WTC11 (cell line): ENCODE data around the gene CPEB3. TPM values are rescaled to one million over a fixed set of nuclear protein-coding genes. Genes with fewer than 3 reads are reported as not detected.

ENCODE experiments used
- ATAC-seq: fragments of 200-7000 bp; cut with Tn5 transposase; 2 replicates; pipeline ENCODE4 v1.10.0; 2021; ENCODE audit warnings: mild to moderate bottlenecking, moderate library complexity
- CTCF ChIA-PET: fragments of 300-600 bp; sonication (Branson Sonifier 250); formaldehyde crosslinking; loops from one replicate; lab custom pipeline; 2021; ENCODE audit warnings: antibody characterized with exemption; lab: Charles Lee
- POLR2A ChIA-PET: fragments of 350-600 bp; sonication (Branson Sonifier 250); formaldehyde crosslinking; loops from one replicate; lab custom pipeline; 2021; ENCODE audit warnings: antibody characterized with exemption; lab: Charles Lee
- DNase-seq: peaks from one replicate; pipeline ENCODE4 v3.0.0; 2021; ENCODE audit warnings: low spot score
- H3K27ac Mint-ChIP-seq: 2 replicates; pipeline ENCODE4 v1.8.0; 2021; ENCODE audit warnings: mixed read lengths
- H3K27me3 Mint-ChIP-seq: 2 replicates; pipeline ENCODE4 v1.8.0; 2021; ENCODE audit warnings: low read depth, mild to moderate bottlenecking, moderate library complexity, mixed read lengths
- H3K36me3 Mint-ChIP-seq: 2 replicates; pipeline ENCODE4 v1.8.0; 2021; ENCODE audit warnings: mixed read lengths
- H3K4me1 Mint-ChIP-seq: 2 replicates; pipeline ENCODE4 v1.8.0; 2022; ENCODE audit warnings: mixed read lengths
- H3K4me3 Mint-ChIP-seq: 2 replicates; pipeline ENCODE4 v1.8.0; 2021; ENCODE audit warnings: mild to moderate bottlenecking, moderate library complexity, mixed read lengths
- H3K9me3 Mint-ChIP-seq: 2 replicates; pipeline ENCODE4 v1.8.0; 2021; ENCODE audit warnings: mixed read lengths
- ATF1 ChIP-seq: sonication (generic); formaldehyde crosslinking; IDR thresholded peaks from 2 replicates; pipeline ENCODE4 v1.8.1; 2023; ENCODE audit warnings: mild to moderate bottlenecking, moderate library complexity, missing genetic modification reagents
- CBFB ChIP-seq: sonication (generic); formaldehyde crosslinking; IDR thresholded peaks from 2 replicates; pipeline ENCODE4 v1.8.1; 2022; ENCODE audit warnings: mild to moderate bottlenecking, low read depth, missing genetic modification reagents
- CREB1 ChIP-seq: sonication (generic); formaldehyde crosslinking; IDR thresholded peaks from 2 replicates; pipeline ENCODE4 v1.8.0; 2023; ENCODE audit warnings: mild to moderate bottlenecking, missing genetic modification reagents
- EMX1 ChIP-seq: fragments of 250-450 bp; sonication (Bioruptor Pico); IDR thresholded peaks from 2 replicates; pipeline ENCODE4 v1.8.0; 2021; ENCODE audit warnings: mild to moderate bottlenecking
- GABPB1 ChIP-seq: sonication (generic); formaldehyde crosslinking; IDR thresholded peaks from 2 replicates; pipeline ENCODE4 v1.8.1; 2023; ENCODE audit warnings: mild to moderate bottlenecking, missing genetic modification reagents
- GRHL2 ChIP-seq: fragments of 250-450 bp; sonication (Bioruptor Pico); IDR thresholded peaks from 2 replicates; pipeline ENCODE4 v1.8.0; 2022; ENCODE audit warnings: mild to moderate bottlenecking, moderate library complexity; ENCODE audit not compliant: insufficient replicate concordance, severe bottlenecking
- MYBL2 ChIP-seq: sonication (generic); formaldehyde crosslinking; IDR thresholded peaks from 2 replicates; pipeline ENCODE4 v1.8.1; 2023; ENCODE audit warnings: mild to moderate bottlenecking, moderate library complexity, missing genetic modification reagents
- NFATC4 ChIP-seq: fragments of 250-450 bp; sonication (Bioruptor Pico); IDR thresholded peaks from 2 replicates; pipeline ENCODE4 v1.9.0; 2021; ENCODE audit warnings: mild to moderate bottlenecking
- NR1H2 ChIP-seq: sonication (generic); formaldehyde crosslinking; IDR thresholded peaks from 2 replicates; pipeline ENCODE4 v1.9.0; 2021; ENCODE audit warnings: mild to moderate bottlenecking, moderate library complexity, missing genetic modification reagents
- NR2C2 ChIP-seq: sonication (generic); formaldehyde crosslinking; IDR thresholded peaks from 2 replicates; pipeline ENCODE4 v1.8.0; 2022; ENCODE audit warnings: mild to moderate bottlenecking, missing genetic modification reagents
- SMAD3 ChIP-seq: sonication (generic); formaldehyde crosslinking; IDR thresholded peaks from 2 replicates; pipeline ENCODE4 v1.8.0; 2022; ENCODE audit warnings: missing genetic modification reagents, mild to moderate bottlenecking, borderline replicate concordance
- SMAD4 ChIP-seq: sonication (generic); formaldehyde crosslinking; IDR thresholded peaks from 2 replicates; pipeline ENCODE4 v1.8.0; 2022; ENCODE audit warnings: mild to moderate bottlenecking, missing genetic modification reagents
- SP1 ChIP-seq: sonication (generic); formaldehyde crosslinking; conservative IDR thresholded peaks from 2 replicates; pipeline ENCODE4 v1.8.1; 2022; ENCODE audit warnings: missing genetic modification reagents
- TEAD1 ChIP-seq: sonication (generic); formaldehyde crosslinking; IDR thresholded peaks from 2 replicates; pipeline ENCODE4 v1.8.0; 2022; ENCODE audit warnings: mild to moderate bottlenecking, missing genetic modification reagents
- ZNF232 ChIP-seq: sonication (generic); formaldehyde crosslinking; IDR thresholded peaks from 2 replicates; pipeline ENCODE4 v1.8.0; 2022; ENCODE audit warnings: mild to moderate bottlenecking, missing genetic modification reagents
- ZNF317 ChIP-seq: sonication (generic); formaldehyde crosslinking; IDR thresholded peaks from 2 replicates; pipeline ENCODE4 v1.8.1; 2023; ENCODE audit warnings: low read depth, mild to moderate bottlenecking, moderate library complexity, missing genetic modification reagents, borderline replicate concordance
- ZNF423 ChIP-seq: fragments of 250-450 bp; sonication (Bioruptor Pico); IDR thresholded peaks from 2 replicates; pipeline ENCODE4 v2.1.2; 2022; ENCODE audit warnings: mild to moderate bottlenecking, moderate library complexity
- total RNA-seq: library from RNA; stranded (reverse); gene quantifications from 3 replicates; pipeline ENCODE4 v1.2.3, GENCODE V29; 2021
- TF ChIP-seq, protein P1 (sequence below): sonication (generic); formaldehyde crosslinking; IDR thresholded peaks from 2 replicates; pipeline ENCODE4 v1.8.0; 2022; ENCODE audit warnings: mild to moderate bottlenecking, missing genetic modification reagents
- TF ChIP-seq, protein P2 (sequence below): sonication (generic); formaldehyde crosslinking; IDR thresholded peaks from 2 replicates; pipeline ENCODE4 v1.8.1; 2022; ENCODE audit warnings: mild to moderate bottlenecking, missing genetic modification reagents, moderate library complexity, borderline replicate concordance
- TF ChIP-seq, protein P3 (sequence below): sonication (generic); formaldehyde crosslinking; IDR thresholded peaks from 2 replicates; pipeline ENCODE4 v1.8.0; 2023; ENCODE audit warnings: missing genetic modification reagents
- TF ChIP-seq, protein P4 (sequence below): sonication (generic); formaldehyde crosslinking; IDR thresholded peaks from 2 replicates; pipeline ENCODE4 v1.8.1; 2022; ENCODE audit warnings: missing genetic modification reagents, borderline replicate concordance
- TF ChIP-seq, protein P5 (sequence below): sonication (generic); formaldehyde crosslinking; IDR thresholded peaks from 2 replicates; pipeline ENCODE4 v1.8.1; 2023; ENCODE audit warnings: mild to moderate bottlenecking, missing genetic modification reagents, moderate library complexity
- TF ChIP-seq, protein P6 (sequence below): fragments of 250-450 bp; sonication (Bioruptor Pico); IDR thresholded peaks from 2 replicates; pipeline ENCODE4 v1.9.0; 2021; ENCODE audit warnings: mild to moderate bottlenecking
- TF ChIP-seq, protein P7 (sequence below): sonication (generic); formaldehyde crosslinking; IDR thresholded peaks from 2 replicates; pipeline ENCODE4 v1.8.0; 2022; ENCODE audit warnings: mild to moderate bottlenecking, missing genetic modification reagents
- TF ChIP-seq, protein P8 (sequence below): sonication (generic); formaldehyde crosslinking; IDR thresholded peaks from 2 replicates; pipeline ENCODE4 v1.8.1; 2023; ENCODE audit warnings: mild to moderate bottlenecking, missing genetic modification reagents

Gene CPEB3
- total RNA-seq, 1 experiment from 2014 or later, result 2.4 TPM

DNA sequence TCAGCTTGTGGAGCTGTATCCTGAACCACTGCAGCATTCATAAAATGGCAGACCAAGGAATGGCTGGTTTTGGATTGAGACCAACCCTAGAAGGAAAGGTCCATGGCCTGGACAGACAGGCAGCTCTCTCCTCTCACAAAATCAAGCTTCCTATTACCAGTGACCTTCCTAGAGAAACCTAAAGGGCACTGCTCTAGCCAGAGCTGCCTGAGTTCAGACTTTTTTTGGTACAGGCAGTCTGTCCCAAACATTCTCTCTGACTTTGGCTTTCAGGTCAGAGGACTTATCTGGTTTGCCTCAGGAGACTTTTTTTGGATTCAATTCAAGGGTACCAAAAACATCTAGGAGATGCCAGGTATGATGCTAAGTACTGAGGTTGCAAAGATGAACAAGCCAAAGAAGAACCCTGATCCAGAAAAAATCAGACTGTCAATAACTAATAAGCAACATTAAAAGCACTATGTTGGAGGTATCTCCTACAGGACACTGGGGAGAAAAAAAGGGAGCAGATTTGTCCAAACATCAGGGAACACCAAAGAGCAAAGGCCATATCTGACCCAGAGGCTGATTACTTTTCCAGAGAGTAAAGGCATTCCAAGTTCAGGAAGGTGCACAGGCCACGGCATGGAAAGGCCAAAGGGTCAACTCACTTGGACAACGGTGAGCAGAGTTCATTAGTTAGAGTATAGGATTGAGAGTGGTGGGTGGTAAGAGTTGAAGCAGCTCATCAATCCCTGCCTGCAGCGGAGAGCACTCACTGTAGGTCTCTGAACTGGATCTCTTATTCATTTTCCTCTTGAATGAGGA lies 169.0 kb downstream of the CPEB3 start:
- DNase-seq (no peak), ATAC-seq (no peak)
- Mint-ChIP-seq H3K4me1 (peaks cover 7% of the 10 kb centered on the region), H3K4me3 (no peak overlapping the region), H3K27ac (no peak overlapping the region), H3K9me3 (no peaks in the 10 kb centered on the region), H3K27me3 (no peaks in the 10 kb centered on the region), H3K36me3 (no peaks in the 10 kb centered on the region)
- POLR2A ChIA-PET, result no interaction called here
- no peak for TF ChIP-seq ATF1 (CRISPR knock-in tag)
- TF ChIP-seq NFATC4 (CRISPR knock-in tag), result no peak
- no peak for TF ChIP-seq GABPB1 (CRISPR knock-in tag)
- TF ChIP-seq CBFB (CRISPR knock-in tag), result no peak
- TF ChIP-seq SMAD3 (CRISPR knock-in tag), result no peak
- TF ChIP-seq, protein P1, sequence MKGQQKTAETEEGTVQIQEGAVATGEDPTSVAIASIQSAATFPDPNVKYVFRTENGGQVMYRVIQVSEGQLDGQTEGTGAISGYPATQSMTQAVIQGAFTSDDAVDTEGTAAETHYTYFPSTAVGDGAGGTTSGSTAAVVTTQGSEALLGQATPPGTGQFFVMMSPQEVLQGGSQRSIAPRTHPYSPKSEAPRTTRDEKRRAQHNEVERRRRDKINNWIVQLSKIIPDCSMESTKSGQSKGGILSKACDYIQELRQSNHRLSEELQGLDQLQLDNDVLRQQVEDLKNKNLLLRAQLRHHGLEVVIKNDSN, result no peak
- TF ChIP-seq, protein P2, sequence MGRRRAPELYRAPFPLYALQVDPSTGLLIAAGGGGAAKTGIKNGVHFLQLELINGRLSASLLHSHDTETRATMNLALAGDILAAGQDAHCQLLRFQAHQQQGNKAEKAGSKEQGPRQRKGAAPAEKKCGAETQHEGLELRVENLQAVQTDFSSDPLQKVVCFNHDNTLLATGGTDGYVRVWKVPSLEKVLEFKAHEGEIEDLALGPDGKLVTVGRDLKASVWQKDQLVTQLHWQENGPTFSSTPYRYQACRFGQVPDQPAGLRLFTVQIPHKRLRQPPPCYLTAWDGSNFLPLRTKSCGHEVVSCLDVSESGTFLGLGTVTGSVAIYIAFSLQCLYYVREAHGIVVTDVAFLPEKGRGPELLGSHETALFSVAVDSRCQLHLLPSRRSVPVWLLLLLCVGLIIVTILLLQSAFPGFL (CRISPR knock-in tag), result no peak
- no peak for TF ChIP-seq EMX1 (CRISPR knock-in tag)
- TF ChIP-seq, protein P3, sequence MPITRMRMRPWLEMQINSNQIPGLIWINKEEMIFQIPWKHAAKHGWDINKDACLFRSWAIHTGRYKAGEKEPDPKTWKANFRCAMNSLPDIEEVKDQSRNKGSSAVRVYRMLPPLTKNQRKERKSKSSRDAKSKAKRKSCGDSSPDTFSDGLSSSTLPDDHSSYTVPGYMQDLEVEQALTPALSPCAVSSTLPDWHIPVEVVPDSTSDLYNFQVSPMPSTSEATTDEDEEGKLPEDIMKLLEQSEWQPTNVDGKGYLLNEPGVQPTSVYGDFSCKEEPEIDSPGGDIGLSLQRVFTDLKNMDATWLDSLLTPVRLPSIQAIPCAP (CRISPR knock-in tag), result no peak
- TF ChIP-seq MYBL2 (CRISPR knock-in tag), result no peak
- no peak for TF ChIP-seq ZNF423 (CRISPR knock-in tag)
- no peak for TF ChIP-seq ZNF232
- TF ChIP-seq, protein P4, sequence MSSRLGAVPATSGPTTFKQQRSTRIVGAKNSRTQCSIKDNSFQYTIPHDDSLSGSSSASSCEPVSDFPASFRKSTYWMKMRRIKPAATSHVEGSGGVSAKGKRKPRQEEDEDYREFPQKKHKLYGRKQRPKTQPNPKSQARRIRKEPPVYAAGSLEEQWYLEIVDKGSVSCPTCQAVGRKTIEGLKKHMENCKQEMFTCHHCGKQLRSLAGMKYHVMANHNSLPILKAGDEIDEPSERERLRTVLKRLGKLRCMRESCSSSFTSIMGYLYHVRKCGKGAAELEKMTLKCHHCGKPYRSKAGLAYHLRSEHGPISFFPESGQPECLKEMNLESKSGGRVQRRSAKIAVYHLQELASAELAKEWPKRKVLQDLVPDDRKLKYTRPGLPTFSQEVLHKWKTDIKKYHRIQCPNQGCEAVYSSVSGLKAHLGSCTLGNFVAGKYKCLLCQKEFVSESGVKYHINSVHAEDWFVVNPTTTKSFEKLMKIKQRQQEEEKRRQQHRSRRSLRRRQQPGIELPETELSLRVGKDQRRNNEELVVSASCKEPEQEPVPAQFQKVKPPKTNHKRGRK, result no peak
- TF ChIP-seq NR2C2, result no peak
- no peak for TF ChIP-seq NR1H2 (CRISPR knock-in tag)
- CTCF ChIA-PET, result interaction anchor here (1.0 kb wide), 1 partner anchor 169 kb away, joined by 3 read pairs; the partner anchor contains the start of genes CPEB3 and MARCHF5

DNA sequence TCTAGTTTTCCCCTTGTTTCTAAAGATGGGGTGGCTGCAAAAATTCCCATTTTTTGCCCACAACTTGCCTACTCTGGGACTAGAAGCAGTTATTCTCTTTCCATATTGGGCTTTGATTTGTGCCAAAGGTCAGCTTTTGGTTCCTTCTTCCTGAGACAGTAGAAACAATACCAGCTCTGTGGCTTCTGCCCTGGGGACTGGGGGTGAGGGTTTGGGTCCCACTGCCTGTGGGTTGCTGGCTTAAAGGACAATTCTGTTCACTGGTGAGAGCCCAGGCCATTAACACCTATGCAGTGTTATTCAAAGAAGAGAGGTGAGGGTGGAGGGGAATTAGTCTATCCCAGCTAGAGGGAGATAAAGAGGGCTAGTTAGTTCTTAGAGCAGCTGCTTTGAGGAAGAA lies 171.5 kb downstream of the CPEB3 start:
- Mint-ChIP-seq H3K4me3 (no peak overlapping the region), H3K27ac (no peak overlapping the region), H3K36me3 (no peaks in the 10 kb centered on the region), H3K4me1 (peaks cover 7% of the 10 kb centered on the region), H3K27me3 (no peaks in the 10 kb centered on the region), H3K9me3 (no peaks in the 10 kb centered on the region)
- TF ChIP-seq SMAD3 (CRISPR knock-in tag) (no peak), SMAD4 (CRISPR knock-in tag) (no peak), CREB1 (CRISPR knock-in tag) (no peak), ZNF317 (CRISPR knock-in tag) (no peak), TEAD1 (CRISPR knock-in tag) (no peak), GRHL2 (CRISPR knock-in tag) (no peak), SP1 (CRISPR knock-in tag) (no peak)
- TF ChIP-seq, protein P5, sequence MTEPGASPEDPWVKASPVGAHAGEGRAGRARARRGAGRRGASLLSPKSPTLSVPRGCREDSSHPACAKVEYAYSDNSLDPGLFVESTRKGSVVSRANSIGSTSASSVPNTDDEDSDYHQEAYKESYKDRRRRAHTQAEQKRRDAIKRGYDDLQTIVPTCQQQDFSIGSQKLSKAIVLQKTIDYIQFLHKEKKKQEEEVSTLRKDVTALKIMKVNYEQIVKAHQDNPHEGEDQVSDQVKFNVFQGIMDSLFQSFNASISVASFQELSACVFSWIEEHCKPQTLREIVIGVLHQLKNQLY (CRISPR knock-in tag), result no peak
- TF ChIP-seq, protein P6, sequence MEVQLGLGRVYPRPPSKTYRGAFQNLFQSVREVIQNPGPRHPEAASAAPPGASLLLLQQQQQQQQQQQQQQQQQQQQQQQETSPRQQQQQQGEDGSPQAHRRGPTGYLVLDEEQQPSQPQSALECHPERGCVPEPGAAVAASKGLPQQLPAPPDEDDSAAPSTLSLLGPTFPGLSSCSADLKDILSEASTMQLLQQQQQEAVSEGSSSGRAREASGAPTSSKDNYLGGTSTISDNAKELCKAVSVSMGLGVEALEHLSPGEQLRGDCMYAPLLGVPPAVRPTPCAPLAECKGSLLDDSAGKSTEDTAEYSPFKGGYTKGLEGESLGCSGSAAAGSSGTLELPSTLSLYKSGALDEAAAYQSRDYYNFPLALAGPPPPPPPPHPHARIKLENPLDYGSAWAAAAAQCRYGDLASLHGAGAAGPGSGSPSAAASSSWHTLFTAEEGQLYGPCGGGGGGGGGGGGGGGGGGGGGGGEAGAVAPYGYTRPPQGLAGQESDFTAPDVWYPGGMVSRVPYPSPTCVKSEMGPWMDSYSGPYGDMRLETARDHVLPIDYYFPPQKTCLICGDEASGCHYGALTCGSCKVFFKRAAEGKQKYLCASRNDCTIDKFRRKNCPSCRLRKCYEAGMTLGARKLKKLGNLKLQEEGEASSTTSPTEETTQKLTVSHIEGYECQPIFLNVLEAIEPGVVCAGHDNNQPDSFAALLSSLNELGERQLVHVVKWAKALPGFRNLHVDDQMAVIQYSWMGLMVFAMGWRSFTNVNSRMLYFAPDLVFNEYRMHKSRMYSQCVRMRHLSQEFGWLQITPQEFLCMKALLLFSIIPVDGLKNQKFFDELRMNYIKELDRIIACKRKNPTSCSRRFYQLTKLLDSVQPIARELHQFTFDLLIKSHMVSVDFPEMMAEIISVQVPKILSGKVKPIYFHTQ, result no peak
- TF ChIP-seq, protein P7, sequence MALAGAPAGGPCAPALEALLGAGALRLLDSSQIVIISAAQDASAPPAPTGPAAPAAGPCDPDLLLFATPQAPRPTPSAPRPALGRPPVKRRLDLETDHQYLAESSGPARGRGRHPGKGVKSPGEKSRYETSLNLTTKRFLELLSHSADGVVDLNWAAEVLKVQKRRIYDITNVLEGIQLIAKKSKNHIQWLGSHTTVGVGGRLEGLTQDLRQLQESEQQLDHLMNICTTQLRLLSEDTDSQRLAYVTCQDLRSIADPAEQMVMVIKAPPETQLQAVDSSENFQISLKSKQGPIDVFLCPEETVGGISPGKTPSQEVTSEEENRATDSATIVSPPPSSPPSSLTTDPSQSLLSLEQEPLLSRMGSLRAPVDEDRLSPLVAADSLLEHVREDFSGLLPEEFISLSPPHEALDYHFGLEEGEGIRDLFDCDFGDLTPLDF, result no peak
- TF ChIP-seq, protein P8, sequence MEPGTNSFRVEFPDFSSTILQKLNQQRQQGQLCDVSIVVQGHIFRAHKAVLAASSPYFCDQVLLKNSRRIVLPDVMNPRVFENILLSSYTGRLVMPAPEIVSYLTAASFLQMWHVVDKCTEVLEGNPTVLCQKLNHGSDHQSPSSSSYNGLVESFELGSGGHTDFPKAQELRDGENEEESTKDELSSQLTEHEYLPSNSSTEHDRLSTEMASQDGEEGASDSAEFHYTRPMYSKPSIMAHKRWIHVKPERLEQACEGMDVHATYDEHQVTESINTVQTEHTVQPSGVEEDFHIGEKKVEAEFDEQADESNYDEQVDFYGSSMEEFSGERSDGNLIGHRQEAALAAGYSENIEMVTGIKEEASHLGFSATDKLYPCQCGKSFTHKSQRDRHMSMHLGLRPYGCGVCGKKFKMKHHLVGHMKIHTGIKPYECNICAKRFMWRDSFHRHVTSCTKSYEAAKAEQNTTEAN, result no peak
- ChIA-PET CTCF (no interaction called here), POLR2A (no interaction called here)
- no peak for DNase-seq
- ATAC-seq, result peak; percentile 51; the same call in 1 of the 2 replicates
